ELF-1 (cell line): ENCODE measurements around the gene RCN1.
"Not testable (repeated sequence)": the region's sequence is repeated elsewhere in the genome, so short reads cannot be mapped to it uniquely, and the experiment has no call there.

ENCODE experiments used
- DNase-seq: peaks from one replicate; pipeline ENCODE4 v3.0.0-alpha.2; 2016; ENCODE audit warnings: low read depth, low spot score

Gene RCN1

GRCh38 chr11:32113200-32113919 is 22.5 kb downstream of the RCN1 start:
- no peak for DNase-seq

- no peak for DNase-seq
These were observed 23.0 kb downstream of the RCN1 start for GRCh38 chr11:32113920-32114203.

- DNase-seq, result peak; percentile 9
These were observed 24.6 kb downstream of the RCN1 start for GRCh38 chr11:32115446-32115845.

- no peak for DNase-seq
These were observed 25.8 kb downstream of the RCN1 start for GRCh38 chr11:32116668-32117067.

- no peak for DNase-seq
These were observed 27.4 kb downstream of the RCN1 start for GRCh38 chr11:32118025-32118974.

GRCh38 chr11:32119139-32119538 is 28.3 kb downstream of the RCN1 start:
- not testable (repeated sequence) for DNase-seq

- no peak for DNase-seq
These were observed 30.1 kb downstream of the RCN1 start for GRCh38 chr11:32121012-32121411.

- DNase-seq, result no peak
These were observed 31.3 kb downstream of the RCN1 start for GRCh38 chr11:32122200-32122599.

- DNase-seq, result no peak
These were observed 40.4 kb downstream of the RCN1 start for GRCh38 chr11:32131321-32131720.

GRCh38 chr11:32136657-32137056 is 45.8 kb downstream of the RCN1 start:
- no peak for DNase-seq

GRCh38 chr11:32137263-32137662 is 46.4 kb downstream of the RCN1 start:
- DNase-seq, result no peak

GRCh38 chr11:32137869-32138268 is 47.0 kb downstream of the RCN1 start:
- no peak for DNase-seq

GRCh38 chr11:32138902-32139301 is 48.0 kb downstream of the RCN1 start:
- DNase-seq, result no peak

GRCh38 chr11:32139896-32140520 is 49.1 kb downstream of the RCN1 start:
- no peak for DNase-seq

GRCh38 chr11:32141745-32142546 is 51.1 kb downstream of the RCN1 start:
- no peak for DNase-seq

GRCh38 chr11:32143378-32143777 is 52.5 kb downstream of the RCN1 start:
- DNase-seq, result no peak

GRCh38 chr11:32145282-32145681 is 54.4 kb downstream of the RCN1 start:
- no peak for DNase-seq

- no peak for DNase-seq
These were observed 58.0 kb downstream of the RCN1 start for GRCh38 chr11:32148895-32149294.

- DNase-seq, result no peak
These were observed 58.9 kb downstream of the RCN1 start for GRCh38 chr11:32149748-32150147.

GRCh38 chr11:32151027-32151426 is 60.2 kb downstream of the RCN1 start:
- no peak for DNase-seq

- no peak for DNase-seq
These were observed 61.3 kb downstream of the RCN1 start for GRCh38 chr11:32152216-32152615.

GRCh38 chr11:32152821-32153220 is 61.9 kb downstream of the RCN1 start:
- DNase-seq, result no peak
